GM23338 (cell line): ENCODE data around the gene PEAR1. TPM values are rescaled to one million over a fixed set of nuclear protein-coding genes. Genes with fewer than 3 reads are reported as not detected.

Experiments used
- ATAC-seq: fragments of 200-7000 bp; cut with Tn5 transposase; 3 replicates; pipeline ENCODE4 v1.9.1; 2020
- DNase-seq: peaks from one replicate; pipeline ENCODE4 v3.0.0-alpha.2; 2015; ENCODE audit warnings: low spot score
- H2AFZ ChIP-seq: fragments of 200-600 bp; sonication (generic); 2 replicates; pipeline ENCODE4 v1.8.0; 2016; ENCODE audit warnings: antibody characterized with exemption, mild to moderate bottlenecking, moderate library complexity
- H3F3A ChIP-seq: fragments of 200-600 bp; sonication (generic); replicated peaks from 2 replicates; pipeline ENCODE4 v1.8.0; 2017; ENCODE audit warnings: antibody characterized with exemption, mixed run types, low read depth
- H3K27ac ChIP-seq: fragments of 200-600 bp; sonication (generic); 2 replicates; pipeline ENCODE4 v1.6.1; 2016; ENCODE audit warnings: low read depth
- H3K27me3 ChIP-seq: fragments of 200-600 bp; sonication (generic); 2 replicates; pipeline ENCODE4 v1.8.0; 2016; ENCODE audit warnings: mild to moderate bottlenecking, mixed run types, moderate library complexity; ENCODE audit not compliant: insufficient read depth
- H3K36me3 ChIP-seq: fragments of 200-600 bp; sonication (generic); 2 replicates; pipeline ENCODE4 v1.8.0; 2016; ENCODE audit warnings: mild to moderate bottlenecking; ENCODE audit not compliant: insufficient read depth
- H3K4me1 ChIP-seq: fragments of 200-600 bp; sonication (generic); 2 replicates; pipeline ENCODE4 v1.8.0; 2016; ENCODE audit warnings: mild to moderate bottlenecking, moderate library complexity; ENCODE audit not compliant: insufficient read depth
- H3K4me2 ChIP-seq: fragments of 200-600 bp; sonication (generic); 2 replicates; pipeline ENCODE4 v1.7.1; 2017; ENCODE audit warnings: mixed run types
- H3K4me3 ChIP-seq: fragments of 200-600 bp; sonication (generic); 2 replicates; pipeline ENCODE4 v1.6.1; 2016; ENCODE audit warnings: mixed run types
- H3K79me2 ChIP-seq: fragments of 200-600 bp; sonication (generic); replicated peaks from 2 replicates; pipeline ENCODE4 v1.8.0; 2017; ENCODE audit warnings: mild to moderate bottlenecking; ENCODE audit not compliant: insufficient read depth
- H3K9me2 ChIP-seq: fragments of 200-600 bp; sonication (generic); 2 replicates; pipeline ENCODE4 v1.8.0; 2017; ENCODE audit not compliant: insufficient read depth
- H4K20me1 ChIP-seq: fragments of 200-600 bp; sonication (generic); replicated peaks from 2 replicates; pipeline ENCODE4 v1.8.0; 2017; ENCODE audit warnings: mild to moderate bottlenecking; ENCODE audit not compliant: insufficient read depth
- H3K27ac Mint-ChIP-seq: 2 replicates; pipeline ENCODE4 v1.8.0; 2020; ENCODE audit warnings: inconsistent platforms, mild to moderate bottlenecking, moderate library complexity, mixed read lengths
- H3K27me3 Mint-ChIP-seq: 3 replicates; pipeline ENCODE4 v1.8.0; 2022; ENCODE audit warnings: low read depth, mild to moderate bottlenecking, moderate library complexity, mixed read lengths, inconsistent platforms; ENCODE audit not compliant: insufficient read depth, poor library complexity
- H3K36me3 Mint-ChIP-seq: 3 replicates; pipeline ENCODE4 v1.8.0; 2021; ENCODE audit warnings: low read depth, mild to moderate bottlenecking, inconsistent platforms, moderate library complexity, mixed read lengths
- H3K4me1 Mint-ChIP-seq: 3 replicates; pipeline ENCODE4 v1.8.0; 2020; ENCODE audit warnings: mild to moderate bottlenecking, inconsistent platforms, mixed read lengths
- H3K4me3 Mint-ChIP-seq: 3 replicates; pipeline ENCODE4 v1.8.0; 2021; ENCODE audit warnings: moderate library complexity, mild to moderate bottlenecking, inconsistent platforms, mixed read lengths
- H3K9me3 Mint-ChIP-seq: 3 replicates; pipeline ENCODE4 v1.8.0; 2020; ENCODE audit warnings: moderate library complexity, mild to moderate bottlenecking, inconsistent platforms, mixed read lengths
- EZH2 ChIP-seq: fragments of 200-600 bp; sonication (generic); IDR thresholded peaks from one replicate; pipeline ENCODE4 v1.8.0; 2017; ENCODE audit warnings: antibody characterized with exemption, mild to moderate bottlenecking, low read depth; ENCODE audit not compliant: unreplicated experiment
- JUNB ChIP-seq: IDR thresholded peaks from one replicate; pipeline ENCODE4 v1.6.1; 2016; ENCODE audit warnings: antibody characterized with exemption; ENCODE audit not compliant: unreplicated experiment
- POLR2AphosphoS5 ChIP-seq: IDR thresholded peaks from 2 replicates; pipeline ENCODE4 v1.6.1; 2016; ENCODE audit warnings: antibody characterized with exemption, low read depth
- REST ChIP-seq: IDR thresholded peaks from one replicate; pipeline ENCODE4 v1.6.1; 2018; ENCODE audit warnings: antibody characterized with exemption; ENCODE audit not compliant: unreplicated experiment
- ZNF462 ChIP-seq: fragments of 250-450 bp; sonication (Bioruptor Pico); IDR thresholded peaks from 2 replicates; pipeline ENCODE4 v1.5.0; 2020; ENCODE audit warnings: mild to moderate bottlenecking, moderate library complexity
- polyA plus RNA-seq: library from polyadenylated mRNA; unstranded; fragments of >200 nt; fragmentation: Nextera tagmentation; extraction: Ambion mirVana; gene quantifications from 2 replicates; pipeline ENCODE4 v1.2.1, GENCODE V29; 2016
- total RNA-seq: library from RNA; depleted of rRNA; stranded (reverse); fragments of >200 nt; shearing (Covaris generic); gene quantifications from 2 replicates; pipeline ENCODE4 v1.2.3, GENCODE V29; 2014

The PEAR1 gene
- total and polyA plus RNA-seq, 2 experiments from 2014 or later = 0.28 to 0.47 TPM

GRCh38 chr1:156908541-156908940 lies 15.0 kb downstream of the PEAR1 start:
- DNase-seq (no peak), ATAC-seq (no peak)
- Histone ChIP-seq H3K27ac (no peak overlapping the region), H3K36me3 (no peaks in the 10 kb centered on the region), H3K9me2 (no peaks in the 10 kb centered on the region), H3F3A (no peaks in the 10 kb centered on the region; the same call in 1 of the 2 replicates), H3K79me2 (no peaks in the 10 kb centered on the region), H3K4me2 (no peak overlapping the region), H2AFZ (no peak overlapping the region), H3K4me3 (no peak overlapping the region), H3K4me1 (peaks cover 6% of the 10 kb centered on the region), H3K27me3 (peaks cover 20% of the 10 kb centered on the region; the same call in 1 of the 2 replicates), H4K20me1 (no peaks in the 10 kb centered on the region; the same call in 1 of the 2 replicates)
- Mint-ChIP-seq H3K9me3 (no peaks in the 10 kb centered on the region), H3K4me3 (no peak overlapping the region), H3K27me3 (peaks cover 25% of the 10 kb centered on the region), H3K4me1 (peaks cover 12% of the 10 kb centered on the region; the same call in 2 of the 3 replicates), H3K36me3 (no peaks in the 10 kb centered on the region), H3K27ac (no peak overlapping the region)
- TF ChIP-seq REST (no peak), EZH2 (no peak), JUNB (no peak), ZNF462 (no peak), POLR2AphosphoS5 (no peak)
